Uterus (tissue), 4 donors: ENCODE measurements around the gene CTSC. TPM values are rescaled to one million over a fixed set of nuclear protein-coding genes. Genes with fewer than 3 reads are reported as not detected.

Experiments
- DNase-seq, 2 donors: peaks; one replicate each; pipeline ENCODE4 v3.0.0-alpha.2; 2019 to 2020
- H3K27ac ChIP-seq, 2 donors: fragments of 200-600 bp; sonication (generic); 1 replicate in 1 of 2; 2 replicates in 1 of 2; pipeline ENCODE4 v1.5.1; 2016 to 2018
- H3K27me3 ChIP-seq, 2 donors: fragments of 200-600 bp; sonication (generic); one replicate each; pipeline ENCODE4 v1.5.1; 2018 to 2019; ENCODE audit warnings: control low read depth in 1 of 2
- H3K36me3 ChIP-seq, 2 donors: fragments of 200-600 bp; sonication (generic); one replicate each; pipeline ENCODE4 v1.5.1; 2019; ENCODE audit warnings: control low read depth in 1 of 2
- H3K4me1 ChIP-seq, 2 donors: fragments of 200-600 bp; sonication (generic); one replicate each; pipeline ENCODE4 v1.5.1; 2018 to 2019; ENCODE audit warnings: control low read depth in 1 of 2
- H3K4me3 ChIP-seq, 2 donors: fragments of 200-600 bp; sonication (generic); 1 replicate in 1 of 2; 2 replicates in 1 of 2; pipeline ENCODE4 v1.5.1; 2018 to 2019; ENCODE audit warnings: mild to moderate bottlenecking in 1 of 2
- H3K9me3 ChIP-seq, 2 donors: fragments of 200-600 bp; sonication (generic); one replicate each; pipeline ENCODE4 v1.5.1; 2019; ENCODE audit warnings: control low read depth in 1 of 2
- POLR2A ChIP-seq, 2 donors: fragments of 450-650 bp; IDR thresholded peaks; one replicate each; pipeline ENCODE4 v1.6.1; 2016; ENCODE audit warnings: antibody characterized with exemption in 2 of 2, mild to moderate bottlenecking in 1 of 2, moderate library complexity in 1 of 2
- intact Hi-C: fragments of 100-400 bp; cut with DNase I; formaldehyde crosslinking; loops from one replicate; pipeline ENCODE4 v1.15.1; 2023; ENCODE audit warnings: low total_unique reads
- total RNA-seq, 4 donors: library from RNA; depleted of rRNA in 3 of 4; stranded (reverse); fragments of >200 nt in 3 of 4; gene quantifications; one replicate each; pipeline versions ENCODE4 v1.1.0 to v1.2.4, GENCODE V29; 2014 to 2023
- TF ChIP-seq, protein P1 (sequence below), 4 experiments: fragments of 200-600 bp in 2 of 4; fragments of 450-650 bp in 2 of 4; sonication (generic) in 2 of 4; IDR thresholded peaks; one replicate each; pipeline ENCODE4 v1.5.1; 2016 to 2019; ENCODE audit warnings: antibody characterized with exemption in 4 of 4, mild to moderate bottlenecking in 2 of 4, moderate library complexity in 1 of 4
- donor health status: DM: yes; HTN: yes; CAD: no.

Gene CTSC
- total RNA-seq, 4 donors from 2014 or later, result 28.8 to 182 (median 36.3) TPM

DNA sequence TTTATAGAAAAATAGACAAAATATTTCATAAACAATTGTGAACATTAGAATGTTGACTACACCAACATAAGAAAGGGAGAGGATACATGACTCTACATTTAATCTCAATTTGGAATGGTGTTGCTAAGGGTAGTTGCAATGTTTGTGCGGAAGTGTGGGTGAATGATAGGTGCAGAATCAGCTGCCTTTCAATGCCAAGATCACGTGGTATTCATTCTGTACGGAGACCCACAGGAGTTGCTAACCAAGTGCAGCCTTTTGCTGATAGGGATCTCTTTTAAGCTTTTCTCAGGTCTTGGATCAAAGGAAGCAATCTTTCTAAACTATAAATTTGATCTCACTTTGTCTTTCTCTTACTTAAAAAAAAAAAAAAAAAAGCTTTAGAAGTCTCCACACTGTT lies 29.8 kb upstream of the CTSC start:
- H3K9me3 ChIP-seq, result no peaks in the 10 kb centered on the region
- no peak overlapping the region for H3K4me3 ChIP-seq
- H3K27me3 ChIP-seq, result no peaks in the 10 kb centered on the region
- TF ChIP-seq, protein P1, sequence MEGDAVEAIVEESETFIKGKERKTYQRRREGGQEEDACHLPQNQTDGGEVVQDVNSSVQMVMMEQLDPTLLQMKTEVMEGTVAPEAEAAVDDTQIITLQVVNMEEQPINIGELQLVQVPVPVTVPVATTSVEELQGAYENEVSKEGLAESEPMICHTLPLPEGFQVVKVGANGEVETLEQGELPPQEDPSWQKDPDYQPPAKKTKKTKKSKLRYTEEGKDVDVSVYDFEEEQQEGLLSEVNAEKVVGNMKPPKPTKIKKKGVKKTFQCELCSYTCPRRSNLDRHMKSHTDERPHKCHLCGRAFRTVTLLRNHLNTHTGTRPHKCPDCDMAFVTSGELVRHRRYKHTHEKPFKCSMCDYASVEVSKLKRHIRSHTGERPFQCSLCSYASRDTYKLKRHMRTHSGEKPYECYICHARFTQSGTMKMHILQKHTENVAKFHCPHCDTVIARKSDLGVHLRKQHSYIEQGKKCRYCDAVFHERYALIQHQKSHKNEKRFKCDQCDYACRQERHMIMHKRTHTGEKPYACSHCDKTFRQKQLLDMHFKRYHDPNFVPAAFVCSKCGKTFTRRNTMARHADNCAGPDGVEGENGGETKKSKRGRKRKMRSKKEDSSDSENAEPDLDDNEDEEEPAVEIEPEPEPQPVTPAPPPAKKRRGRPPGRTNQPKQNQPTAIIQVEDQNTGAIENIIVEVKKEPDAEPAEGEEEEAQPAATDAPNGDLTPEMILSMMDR (IDR thresholded peaks at IDR 0.05), result no peak
- TF ChIP-seq POLR2A (IDR thresholded peaks at IDR 0.05), result no peak
- no peaks in the 10 kb centered on the region for H3K36me3 ChIP-seq
- no peak overlapping the region for H3K27ac ChIP-seq
- intact Hi-C loops, result no loop called here
- DNase-seq, result no peak
- H3K4me1 ChIP-seq, result no peaks in the 10 kb centered on the region

DNA sequence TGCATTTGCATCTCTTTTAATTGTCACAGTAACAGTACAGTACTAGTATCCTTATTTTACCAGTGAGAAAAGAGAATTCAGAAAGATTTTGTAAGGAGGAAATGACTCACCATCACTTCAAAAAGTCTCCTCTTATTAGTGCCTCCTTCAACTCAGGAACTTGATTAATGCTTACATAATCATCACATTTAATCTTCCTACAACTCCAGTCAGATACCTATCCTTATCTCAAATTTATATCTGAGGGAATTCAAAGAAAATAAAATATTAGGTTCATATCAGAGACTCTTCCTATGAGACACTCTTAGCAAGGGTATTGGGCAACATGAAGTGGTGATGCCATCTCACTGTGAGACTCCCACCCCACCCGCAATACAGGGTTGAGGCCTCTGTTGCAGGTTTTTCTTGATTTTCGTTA lies 26.1 kb upstream of the CTSC start:
- H3K36me3 ChIP-seq, result no peaks in the 10 kb centered on the region
- intact Hi-C loops, result no loop called here
- no peak for DNase-seq

DNA sequence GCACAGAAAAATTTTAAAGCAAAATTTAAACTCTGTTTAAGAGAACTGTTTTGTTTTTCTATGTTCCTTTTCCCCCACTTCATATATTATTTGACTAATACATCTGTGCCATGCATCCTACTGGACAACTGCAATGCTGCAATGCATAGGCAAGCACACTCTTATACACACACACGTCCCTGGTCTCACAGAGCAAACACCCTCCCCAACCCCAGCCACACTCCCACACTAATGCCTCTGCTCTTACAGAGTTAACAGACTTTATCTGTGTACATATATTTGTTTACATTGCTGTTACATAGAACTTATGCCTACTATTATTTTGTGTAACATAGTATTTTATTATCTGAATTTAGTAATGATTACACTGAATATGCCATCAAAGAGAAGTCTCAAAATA lies 25.5 kb upstream of the CTSC start:
- Histone ChIP-seq H3K4me1 (no peaks in the 10 kb centered on the region), H3K27ac (no peak overlapping the region), H3K36me3 (no peaks in the 10 kb centered on the region), H3K27me3 (no peaks in the 10 kb centered on the region), H3K9me3 (no peaks in the 10 kb centered on the region), H3K4me3 (no peak overlapping the region)
- intact Hi-C loops, result no loop called here
- TF ChIP-seq, protein P1 (IDR thresholded peaks at IDR 0.05), result no peak
- no peak for TF ChIP-seq POLR2A (IDR thresholded peaks at IDR 0.05)
- DNase-seq, result no peak

More for the DNA sequence above, 26.1 kb upstream of the CTSC start:
- Histone ChIP-seq H3K27me3 (no peaks in the 10 kb centered on the region), H3K27ac (no peak overlapping the region), H3K4me3 (no peak overlapping the region), H3K4me1 (no peaks in the 10 kb centered on the region), H3K9me3 (no peaks in the 10 kb centered on the region)
- TF ChIP-seq POLR2A (IDR thresholded peaks at IDR 0.05), result no peak
- TF ChIP-seq, protein P1 (IDR thresholded peaks at IDR 0.05), result no peak

DNA sequence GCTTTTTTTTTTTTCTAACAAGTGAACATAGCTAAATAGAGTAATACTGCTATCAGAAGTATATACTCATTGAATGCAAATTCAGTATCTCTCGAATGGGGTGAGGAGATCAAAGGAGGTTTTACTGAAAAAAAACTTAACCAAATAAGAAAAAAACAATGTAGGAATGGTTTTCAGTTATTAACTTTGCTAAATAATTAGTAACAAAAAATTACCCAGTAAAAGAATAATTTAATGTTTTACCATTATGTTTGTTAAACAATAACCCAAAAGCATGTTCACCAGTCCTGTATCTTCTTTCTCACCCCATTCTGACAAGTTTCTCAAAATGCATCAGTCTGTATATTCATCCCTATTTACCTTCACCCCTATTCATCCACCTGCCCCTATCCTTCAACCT lies 22.6 kb upstream of the CTSC start:
- Histone ChIP-seq H3K27ac (no peak overlapping the region), H3K27me3 (no peaks in the 10 kb centered on the region), H3K4me1 (no peaks in the 10 kb centered on the region), H3K36me3 (no peaks in the 10 kb centered on the region), H3K9me3 (no peaks in the 10 kb centered on the region), H3K4me3 (no peak overlapping the region)
- no peak for DNase-seq
- TF ChIP-seq, protein P1 (IDR thresholded peaks at IDR 0.05), result no peak
- TF ChIP-seq POLR2A (IDR thresholded peaks at IDR 0.05), result no peak
- intact Hi-C loops, result no loop called here

DNA sequence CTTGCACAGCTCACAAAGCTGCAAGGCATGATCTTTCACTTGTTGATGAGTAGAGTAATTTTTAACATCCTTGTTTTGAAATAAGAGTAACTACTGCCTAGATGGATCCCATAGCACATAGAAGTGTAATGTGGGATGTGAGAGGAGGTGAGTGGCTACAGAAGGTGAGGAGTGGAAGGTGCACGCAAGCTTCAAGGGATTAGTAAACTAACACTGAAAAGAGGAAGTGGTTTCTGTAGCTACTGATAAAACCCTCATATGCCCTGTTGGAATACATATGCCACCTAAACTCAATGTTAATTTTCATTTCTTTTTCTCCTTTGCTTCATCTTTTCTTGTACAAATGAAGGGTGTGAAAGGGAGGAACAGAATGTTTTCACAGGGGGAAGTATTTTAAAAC lies 22.0 kb upstream of the CTSC start:
- Histone ChIP-seq H3K4me1 (no peaks in the 10 kb centered on the region), H3K27me3 (no peaks in the 10 kb centered on the region), H3K36me3 (no peaks in the 10 kb centered on the region), H3K4me3 (no peak overlapping the region), H3K27ac (no peak overlapping the region), H3K9me3 (no peaks in the 10 kb centered on the region)
- intact Hi-C loops, result no loop called here
- DNase-seq, result no peak
- TF ChIP-seq, protein P1 (IDR thresholded peaks at IDR 0.05), result no peak
- no peak for TF ChIP-seq POLR2A (IDR thresholded peaks at IDR 0.05)
